Lower leg skin (tissue), 4 donors: ENCODE data around the gene IFT80. TPM values are rescaled to one million over a fixed set of nuclear protein-coding genes. Genes with fewer than 3 reads are reported as not detected.

ENCODE experiments used
- DNase-seq, 2 donors: peaks; one replicate each; pipeline ENCODE4 v3.0.0-alpha.2; 2019; ENCODE audit warnings: low spot score in 2 of 2
- H3K4me3 ChIP-seq: fragments of 200-600 bp; sonication (generic); 2 replicates; pipeline ENCODE4 v1.5.1; 2017; ENCODE audit warnings: mild to moderate bottlenecking, low read depth; ENCODE audit not compliant: poor library complexity, severe bottlenecking
- POLR2A ChIP-seq, 2 donors: fragments of 450-650 bp; IDR thresholded peaks; one replicate each; pipeline ENCODE4 v1.6.1; 2016 to 2017; ENCODE audit warnings: antibody characterized with exemption in 2 of 2, mild to moderate bottlenecking in 1 of 2, moderate library complexity in 1 of 2
- WGBS, 2 donors: methylation state at CpG; one replicate each; pipeline ENCODE4 v1.1.5; 2018; 5-methylcytosine and 5-hydroxymethylcytosine counted together
- intact Hi-C: fragments of 100-400 bp; cut with DNase I; formaldehyde crosslinking; loops from one replicate; pipeline ENCODE4 v1.15.0; 2023; ENCODE audit warnings: low total_unique reads
- total RNA-seq, 4 donors: library from RNA; depleted of rRNA; stranded (reverse); fragments of >200 nt; gene quantifications; one replicate each; pipeline ENCODE4 v1.1.0, GENCODE V29; 2016
- TF ChIP-seq, protein P1 (sequence below), 3 donors: fragments of 450-650 bp; IDR thresholded peaks; one replicate each; pipeline ENCODE4 v1.5.1; 2016; ENCODE audit warnings: antibody characterized with exemption in 3 of 3, mild to moderate bottlenecking in 3 of 3, moderate library complexity in 2 of 3

IFT80 gene
- total RNA-seq, 4 donors from 2014 or later = 9.7 to 15.7 (median 15.3) TPM

- TF ChIP-seq, protein P1, sequence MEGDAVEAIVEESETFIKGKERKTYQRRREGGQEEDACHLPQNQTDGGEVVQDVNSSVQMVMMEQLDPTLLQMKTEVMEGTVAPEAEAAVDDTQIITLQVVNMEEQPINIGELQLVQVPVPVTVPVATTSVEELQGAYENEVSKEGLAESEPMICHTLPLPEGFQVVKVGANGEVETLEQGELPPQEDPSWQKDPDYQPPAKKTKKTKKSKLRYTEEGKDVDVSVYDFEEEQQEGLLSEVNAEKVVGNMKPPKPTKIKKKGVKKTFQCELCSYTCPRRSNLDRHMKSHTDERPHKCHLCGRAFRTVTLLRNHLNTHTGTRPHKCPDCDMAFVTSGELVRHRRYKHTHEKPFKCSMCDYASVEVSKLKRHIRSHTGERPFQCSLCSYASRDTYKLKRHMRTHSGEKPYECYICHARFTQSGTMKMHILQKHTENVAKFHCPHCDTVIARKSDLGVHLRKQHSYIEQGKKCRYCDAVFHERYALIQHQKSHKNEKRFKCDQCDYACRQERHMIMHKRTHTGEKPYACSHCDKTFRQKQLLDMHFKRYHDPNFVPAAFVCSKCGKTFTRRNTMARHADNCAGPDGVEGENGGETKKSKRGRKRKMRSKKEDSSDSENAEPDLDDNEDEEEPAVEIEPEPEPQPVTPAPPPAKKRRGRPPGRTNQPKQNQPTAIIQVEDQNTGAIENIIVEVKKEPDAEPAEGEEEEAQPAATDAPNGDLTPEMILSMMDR (IDR thresholded peaks at IDR 0.05) = no peak
- no peak for TF ChIP-seq POLR2A (IDR thresholded peaks at IDR 0.05)
- no peak for DNase-seq
- H3K4me3 ChIP-seq = no peak overlapping the region
- WGBS, 2 donors = 97% methylated on average over 7 of the region's 7 CpGs
- intact Hi-C loops = no loop called here
These were observed 41.7 kb upstream of the IFT80 start for GRCh38 chr3:160440687-160441086.

GRCh38 chr3:160437083-160437455 is 38.0 kb upstream of the IFT80 start:
- 80 to 88% methylated on average over 5 of the region's 5 CpGs for WGBS, 2 donors
- intact Hi-C loops = no loop called here

DNA sequence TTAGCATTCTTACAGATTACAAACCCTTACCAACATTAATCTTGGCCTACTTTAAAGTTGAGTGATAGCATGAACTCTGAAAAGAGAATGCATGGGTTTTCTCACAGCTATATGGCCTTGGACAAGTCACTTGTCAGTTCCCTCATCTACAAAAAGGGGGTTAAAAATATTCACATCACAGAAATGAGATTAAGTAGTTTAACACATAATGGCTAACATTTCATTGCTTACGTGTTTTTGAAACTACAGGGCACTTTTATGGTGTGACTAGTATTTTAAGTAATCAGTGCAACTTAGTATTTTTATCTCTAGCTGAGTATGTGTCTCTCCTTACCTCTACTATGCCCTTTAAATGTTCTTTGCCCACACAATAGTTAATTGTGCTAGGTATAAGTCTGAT is 36.7 kb upstream of the IFT80 start:
- H3K4me3 ChIP-seq = no peak overlapping the region
- DNase-seq = no peak
- no peak for TF ChIP-seq POLR2A (IDR thresholded peaks at IDR 0.05)
- TF ChIP-seq, protein P1 (IDR thresholded peaks at IDR 0.05) = no peak
- 90 to 93% methylated on average over 1 of the region's 1 CpG for WGBS, 2 donors
- intact Hi-C loops = no loop called here

More at GRCh38 chr3:160437083-160437455, 38.0 kb upstream of the IFT80 start:
- no peak overlapping the region for H3K4me3 ChIP-seq
- TF ChIP-seq, protein P1 (IDR thresholded peaks at IDR 0.05) = no peak
- TF ChIP-seq POLR2A (IDR thresholded peaks at IDR 0.05) = no peak
- DNase-seq = no peak

DNA sequence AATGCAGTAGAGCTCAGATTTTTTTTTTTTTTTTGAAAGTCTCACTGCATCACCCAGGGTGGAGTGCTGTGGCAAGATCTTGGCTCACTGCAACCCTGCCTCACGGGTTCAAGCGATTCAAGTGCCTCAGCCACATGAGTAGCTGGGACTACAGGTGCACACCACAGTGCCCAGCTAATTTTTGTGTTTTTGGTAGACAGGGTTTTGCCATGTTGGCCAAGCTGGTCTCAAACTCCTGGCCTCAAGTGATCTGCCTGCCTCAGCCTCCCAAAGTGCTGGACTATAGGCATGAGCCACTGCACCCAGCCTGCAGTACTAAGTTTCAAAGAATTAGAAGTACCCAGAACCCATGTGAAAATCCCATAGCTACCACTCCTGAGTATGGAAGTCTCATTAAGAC is 36.1 kb upstream of the IFT80 start:
- no peak overlapping the region for H3K4me3 ChIP-seq
- TF ChIP-seq, protein P1 (IDR thresholded peaks at IDR 0.05) = no peak
- TF ChIP-seq POLR2A (IDR thresholded peaks at IDR 0.05) = no peak
- intact Hi-C loops = no loop called here
- WGBS, 2 donors = 77 to 84% methylated on average over 2 of the region's 2 CpGs
- no peak for DNase-seq

GRCh38 chr3:160434071-160434470 is 35.0 kb upstream of the IFT80 start:
- no peak for DNase-seq
- no peak for TF ChIP-seq POLR2A (IDR thresholded peaks at IDR 0.05)
- TF ChIP-seq, protein P1 (IDR thresholded peaks at IDR 0.05) = no peak
- no peak overlapping the region for H3K4me3 ChIP-seq
- 67 to 75% methylated on average over 2 of the region's 2 CpGs for WGBS, 2 donors
- intact Hi-C loops = no loop called here

DNA sequence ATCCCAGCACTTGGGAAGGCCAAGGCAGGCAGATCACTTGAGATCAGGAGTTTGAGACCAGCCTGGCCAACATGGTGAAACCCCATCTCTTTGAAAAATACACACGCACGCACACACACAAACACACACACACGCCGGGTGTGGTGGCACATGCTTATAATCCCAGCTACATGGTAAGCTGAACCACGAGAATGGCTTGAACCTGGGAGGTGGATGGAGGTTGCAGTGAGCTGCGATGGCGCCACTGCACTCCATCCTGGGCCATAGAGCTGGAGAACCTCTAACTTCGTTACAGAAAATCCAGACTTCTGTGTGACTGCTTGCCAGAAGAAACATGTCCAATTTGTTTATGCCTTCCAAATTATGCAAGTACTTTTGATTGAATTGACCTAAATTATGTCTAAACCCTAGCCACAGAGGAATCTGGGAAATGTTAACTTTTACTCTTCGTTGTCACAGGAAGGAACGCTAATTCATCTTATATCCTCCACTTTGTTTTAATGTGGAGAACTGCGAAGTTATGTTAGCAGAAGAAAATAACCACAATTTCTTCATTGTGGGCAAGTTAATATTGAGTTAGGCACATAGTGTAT is 28.9 kb upstream of the IFT80 start:
- intact Hi-C loops = loop anchor here (10.0 kb wide), 1 partner anchor 263 kb away; no protein-coding TSS in a partner anchor
- no peak for TF ChIP-seq POLR2A (IDR thresholded peaks at IDR 0.05)
- TF ChIP-seq, protein P1 (IDR thresholded peaks at IDR 0.05) = no peak
- no peak overlapping the region for H3K4me3 ChIP-seq
- DNase-seq = no peak
- WGBS, 2 donors = 92 to 96% methylated on average over 11 of the region's 11 CpGs
